Measurements from ENCODE around the gene TTC39A.

GRCh38 chr1:51346086-51346942 is 16.0 kb upstream of the TTC39A start:
- no peak for TF ChIP-seq CTCF (IDR thresholded peaks at IDR 0.05)
- no peak for TF ChIP-seq POLR2A (IDR thresholded peaks at IDR 0.05)
